ENCODE measurements around the gene TRPC4AP.
"Not testable (repeated sequence)": the region's sequence is repeated elsewhere in the genome, so short reads cannot be mapped to it uniquely, and the experiment has no call there.

Gene TRPC4AP

DNA sequence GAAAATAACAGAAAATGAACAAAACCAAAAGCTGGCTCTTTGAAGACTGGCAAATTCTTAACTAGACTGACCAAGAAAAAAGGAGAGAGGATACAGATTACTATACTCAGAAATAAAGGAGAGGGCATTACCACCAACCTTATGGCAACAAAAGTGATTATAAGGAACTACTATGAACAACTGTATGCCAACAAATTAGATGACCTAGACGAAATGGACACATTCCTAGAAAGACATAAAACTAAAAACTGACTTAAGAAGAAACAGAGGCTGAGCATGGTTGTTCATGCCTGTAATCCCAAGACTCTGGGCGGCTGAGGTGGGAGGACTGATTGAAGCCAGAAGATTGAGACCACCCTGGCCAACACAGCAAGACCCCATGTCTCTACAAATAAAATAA lies 33.5 kb downstream of the TRPC4AP start:
- Histone ChIP-seq H3K4me3 (ENCODE audit: low read depth, low read length) (no peak overlapping the region), H3K9me3 (ENCODE audit: severe bottlenecking) (no peaks in the 10 kb centered on the region), H3K27ac (no peak overlapping the region), H3K27me3 (ENCODE audit: insufficient read depth, low read depth, severe bottlenecking) (no peaks in the 10 kb centered on the region), H3K36me3 (peaks cover 29% of the 10 kb centered on the region)
- TF ChIP-seq, protein P1, sequence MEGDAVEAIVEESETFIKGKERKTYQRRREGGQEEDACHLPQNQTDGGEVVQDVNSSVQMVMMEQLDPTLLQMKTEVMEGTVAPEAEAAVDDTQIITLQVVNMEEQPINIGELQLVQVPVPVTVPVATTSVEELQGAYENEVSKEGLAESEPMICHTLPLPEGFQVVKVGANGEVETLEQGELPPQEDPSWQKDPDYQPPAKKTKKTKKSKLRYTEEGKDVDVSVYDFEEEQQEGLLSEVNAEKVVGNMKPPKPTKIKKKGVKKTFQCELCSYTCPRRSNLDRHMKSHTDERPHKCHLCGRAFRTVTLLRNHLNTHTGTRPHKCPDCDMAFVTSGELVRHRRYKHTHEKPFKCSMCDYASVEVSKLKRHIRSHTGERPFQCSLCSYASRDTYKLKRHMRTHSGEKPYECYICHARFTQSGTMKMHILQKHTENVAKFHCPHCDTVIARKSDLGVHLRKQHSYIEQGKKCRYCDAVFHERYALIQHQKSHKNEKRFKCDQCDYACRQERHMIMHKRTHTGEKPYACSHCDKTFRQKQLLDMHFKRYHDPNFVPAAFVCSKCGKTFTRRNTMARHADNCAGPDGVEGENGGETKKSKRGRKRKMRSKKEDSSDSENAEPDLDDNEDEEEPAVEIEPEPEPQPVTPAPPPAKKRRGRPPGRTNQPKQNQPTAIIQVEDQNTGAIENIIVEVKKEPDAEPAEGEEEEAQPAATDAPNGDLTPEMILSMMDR (IDR thresholded peaks at IDR 0.05; ENCODE audit: low read depth, low read length) = no peak
- DNase-seq = no peak

- H3K36me3 ChIP-seq = peaks cover 27% of the 10 kb centered on the region
- H3K27me3 ChIP-seq (ENCODE audit: insufficient read depth, low read depth, severe bottlenecking) = no peaks in the 10 kb centered on the region
- H3K4me3 ChIP-seq (ENCODE audit: low read depth, low read length) = no peak overlapping the region
- TF ChIP-seq, protein P1 (IDR thresholded peaks at IDR 0.05; ENCODE audit: low read depth, low read length) = no peak
- H3K27ac ChIP-seq = no peak overlapping the region
- no peaks in the 10 kb centered on the region for H3K9me3 ChIP-seq (ENCODE audit: severe bottlenecking)
- DNase-seq = no peak
Measured at GRCh38 chr20:35055445-35056276, 36.9 kb downstream of the TRPC4AP start.

DNA sequence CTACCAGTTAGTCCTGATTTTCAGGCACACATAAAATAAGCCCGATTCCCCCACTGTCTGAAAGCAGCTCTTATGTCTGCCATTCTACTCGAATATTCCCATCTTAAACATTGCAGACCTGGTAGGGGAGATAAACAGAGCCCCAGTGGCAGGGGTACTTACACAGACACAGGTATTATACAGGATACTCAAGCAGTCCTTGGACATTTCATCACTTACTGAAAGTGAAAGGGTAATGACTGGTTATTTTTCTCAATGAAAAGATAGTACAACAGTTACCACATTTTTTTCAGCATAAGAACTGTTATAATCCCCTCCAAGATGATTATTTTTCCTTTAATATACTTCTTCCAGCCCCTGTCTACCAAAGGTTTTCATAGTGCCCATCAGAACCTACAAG lies 37.8 kb downstream of the TRPC4AP start:
- Histone ChIP-seq H3K36me3 (peaks cover 30% of the 10 kb centered on the region), H3K27me3 (ENCODE audit: insufficient read depth, low read depth, severe bottlenecking) (no peaks in the 10 kb centered on the region), H3K9me3 (ENCODE audit: severe bottlenecking) (no peaks in the 10 kb centered on the region), H3K4me3 (ENCODE audit: low read depth, low read length) (no peak overlapping the region), H3K27ac (no peak overlapping the region)
- TF ChIP-seq, protein P1 (IDR thresholded peaks at IDR 0.05; ENCODE audit: low read depth, low read length) = no peak
- no peak for DNase-seq

- H3K36me3 ChIP-seq = peaks cover 47% of the 10 kb centered on the region
- H3K27me3 ChIP-seq (ENCODE audit: insufficient read depth, low read depth, severe bottlenecking); H3K27ac ChIP-seq: not testable (repeated sequence)
Measured at GRCh38 chr20:35052616-35053015, 40.0 kb downstream of the TRPC4AP start.

DNA sequence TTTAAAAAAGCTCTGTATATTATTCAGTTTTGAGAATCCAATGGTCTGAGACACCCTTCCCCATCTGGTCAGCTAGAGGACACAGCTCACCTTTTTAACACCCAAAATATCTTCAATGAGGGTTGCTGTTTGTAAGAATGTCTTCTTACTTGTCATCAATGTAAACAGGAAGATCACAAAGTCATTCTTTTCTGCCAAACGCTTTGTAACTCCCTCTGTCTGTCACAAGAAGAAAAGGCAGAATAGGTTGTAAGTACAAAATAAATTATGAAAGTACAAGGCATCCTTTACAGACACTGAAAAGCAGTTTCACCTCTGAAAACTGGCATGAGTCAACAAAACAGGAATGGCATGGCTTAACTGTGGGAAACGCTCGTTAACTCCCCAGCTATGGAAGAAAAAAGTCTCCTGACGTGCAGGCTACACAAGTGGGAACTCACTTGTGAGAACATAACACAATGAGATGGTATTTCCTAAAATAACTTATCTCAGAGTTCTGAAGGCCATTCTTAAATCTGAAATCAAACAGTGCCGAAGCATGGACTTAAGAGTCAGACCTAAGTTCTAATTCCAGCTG lies 42.7 kb downstream of the TRPC4AP start:
- Histone ChIP-seq H3K4me3 (ENCODE audit: low read depth, low read length) (no peak overlapping the region), H3K27ac (no peak overlapping the region), H3K36me3 (peaks cover 40% of the 10 kb centered on the region), H3K27me3 (ENCODE audit: insufficient read depth, low read depth, severe bottlenecking) (no peaks in the 10 kb centered on the region), H3K9me3 (ENCODE audit: severe bottlenecking) (no peaks in the 10 kb centered on the region)
- no peak for DNase-seq
- TF ChIP-seq, protein P1 (IDR thresholded peaks at IDR 0.05; ENCODE audit: low read depth, low read length) = no peak

More at GRCh38 chr20:35052616-35053015, 40.0 kb downstream of the TRPC4AP start:
- not testable (repeated sequence) for H3K4me3 ChIP-seq (ENCODE audit: low read depth, low read length); DNase-seq; H3K9me3 ChIP-seq (ENCODE audit: severe bottlenecking)

GRCh38 chr20:35048739-35049138 lies 43.9 kb downstream of the TRPC4AP start:
- TF ChIP-seq, protein P1 (IDR thresholded peaks at IDR 0.05; ENCODE audit: low read depth, low read length) = no peak
- Histone ChIP-seq H3K36me3 (peaks cover 41% of the 10 kb centered on the region), H3K27me3 (ENCODE audit: insufficient read depth, low read depth, severe bottlenecking) (no peaks in the 10 kb centered on the region), H3K4me3 (ENCODE audit: low read depth, low read length) (no peak overlapping the region), H3K9me3 (ENCODE audit: severe bottlenecking) (no peaks in the 10 kb centered on the region), H3K27ac (no peak overlapping the region)
- DNase-seq = no peak

Data from WERI-Rb-1 (cell line).